Measurements from ENCODE around the gene PCDHA3. TPM values are rescaled to one million over a fixed set of nuclear protein-coding genes. Genes with fewer than 3 reads are reported as not detected.
"Not testable (repeated sequence)": the region's sequence is repeated elsewhere in the genome, so short reads cannot be mapped to it uniquely, and the experiment has no call there.

Gene PCDHA3
- total and polyA plus RNA-seq, 2 of the 4 experiments (the other 2 are of a cell fraction): under 0.01 to 0.03 TPM

DNA sequence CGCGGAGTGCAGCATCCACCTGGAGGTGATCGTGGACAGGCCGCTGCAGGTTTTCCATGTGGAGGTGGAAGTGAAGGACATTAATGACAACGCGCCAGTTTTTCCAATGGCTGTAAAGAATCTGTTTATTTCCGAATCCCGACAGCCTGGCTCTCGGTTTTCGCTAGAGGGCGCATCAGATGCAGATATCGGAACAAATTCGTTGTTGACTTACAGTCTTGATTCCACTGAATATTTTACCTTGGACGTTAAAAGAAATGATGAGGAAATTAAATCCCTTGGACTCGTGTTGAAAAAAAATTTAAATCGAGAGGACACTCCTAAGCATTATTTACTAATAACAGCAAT is 611 bp downstream of the PCDHA3 start:
- Histone ChIP-seq H3K4me3 (ENCODE audit: insufficient read depth, low read depth, low read length) (peak overlapping the region; percentile 36; the same call in 1 of the 2 replicates), H3K27ac (ENCODE audit: insufficient read depth, low read length) (no peak overlapping the region), H2AFZ (replicated peaks; ENCODE audit: low read length, poor library complexity) (no peak overlapping the region), H3K36me3 (ENCODE audit: control insufficient read depth, insufficient read depth, low read length) (no peaks in the 10 kb centered on the region), H2AK5ac (ENCODE audit: low read depth, low read length) (no peak overlapping the region), H3K18ac (ENCODE audit: low read depth, low read length) (no peak overlapping the region), H3K4ac (ENCODE audit: low read depth, low read length) (no peak overlapping the region), H3K9ac (ENCODE audit: low read depth, low read length) (no peak overlapping the region), H4K20me1 (ENCODE audit: insufficient read depth, low read length) (no peaks in the 10 kb centered on the region), H2BK120ac (ENCODE audit: low read depth, low read length) (no peak overlapping the region), H4K5ac (ENCODE audit: low read depth, low read length) (no peak overlapping the region), H3K14ac (replicated peaks; ENCODE audit: low read depth, low read length) (no peak overlapping the region), H3K27me3 (ENCODE audit: control insufficient read depth, insufficient read depth, low read length) (no peaks in the 10 kb centered on the region), H3K23ac (ENCODE audit: low read depth, low read length) (no peak overlapping the region), H3K79me1 (ENCODE audit: low read depth in 1 of 2, low read length in 2 of 2) (no peaks in the 10 kb centered on the region), H2BK20ac (ENCODE audit: low read depth, low read length) (no peak overlapping the region), H2BK15ac (ENCODE audit: low read depth, low read length) (no peak overlapping the region), H3K9me3 (ENCODE audit: control insufficient read depth, insufficient read depth, low read length) (peaks cover 22% of the 10 kb centered on the region), H4K91ac (ENCODE audit: insufficient read depth, low read depth, low read length) (no peak overlapping the region), H4K8ac (ENCODE audit: low read depth in 2 of 2, low read length in 2 of 2) (no peak overlapping the region), H2BK5ac (ENCODE audit: low read depth, low read length, poor library complexity, severe bottlenecking) (no peak overlapping the region), H3K4me1 (ENCODE audit: control insufficient read depth, insufficient read depth, low read length) (no peaks in the 10 kb centered on the region), H3K56ac (ENCODE audit: extremely low read depth, insufficient read depth, low read length) (no peak overlapping the region), H2AK9ac (replicated peaks; ENCODE audit: low read depth, low read length, poor library complexity) (no peak overlapping the region), H3K9me1 (ENCODE audit: insufficient read depth, low read length) (no peaks in the 10 kb centered on the region), H3K4me2 (ENCODE audit: low read depth, low read length) (peak overlapping the region; percentile 50; the same call in 1 of the 2 replicates)
- in situ Hi-C loops (cut with MboI; ENCODE audit: low sequenced_read_pairs) (no loop called here), dilution Hi-C loops (cut with HindIII; ENCODE audit: low sequenced_read_pairs, unreplicated experiment) (no loop called here), intact Hi-C loops (cut with micrococcal nuclease) (no loop called here)
- TF ChIP-seq CEBPB (IDR thresholded peaks at IDR 0.05; ENCODE audit: low read depth, low read length) (no peak), NFE2L2 (IDR thresholded peaks at IDR 0.05; ENCODE audit: low read depth, low read length) (no peak), RFX5 (IDR thresholded peaks at IDR 0.05; ENCODE audit: low read depth, low read length) (no peak)
- TF ChIP-seq, protein P1, sequence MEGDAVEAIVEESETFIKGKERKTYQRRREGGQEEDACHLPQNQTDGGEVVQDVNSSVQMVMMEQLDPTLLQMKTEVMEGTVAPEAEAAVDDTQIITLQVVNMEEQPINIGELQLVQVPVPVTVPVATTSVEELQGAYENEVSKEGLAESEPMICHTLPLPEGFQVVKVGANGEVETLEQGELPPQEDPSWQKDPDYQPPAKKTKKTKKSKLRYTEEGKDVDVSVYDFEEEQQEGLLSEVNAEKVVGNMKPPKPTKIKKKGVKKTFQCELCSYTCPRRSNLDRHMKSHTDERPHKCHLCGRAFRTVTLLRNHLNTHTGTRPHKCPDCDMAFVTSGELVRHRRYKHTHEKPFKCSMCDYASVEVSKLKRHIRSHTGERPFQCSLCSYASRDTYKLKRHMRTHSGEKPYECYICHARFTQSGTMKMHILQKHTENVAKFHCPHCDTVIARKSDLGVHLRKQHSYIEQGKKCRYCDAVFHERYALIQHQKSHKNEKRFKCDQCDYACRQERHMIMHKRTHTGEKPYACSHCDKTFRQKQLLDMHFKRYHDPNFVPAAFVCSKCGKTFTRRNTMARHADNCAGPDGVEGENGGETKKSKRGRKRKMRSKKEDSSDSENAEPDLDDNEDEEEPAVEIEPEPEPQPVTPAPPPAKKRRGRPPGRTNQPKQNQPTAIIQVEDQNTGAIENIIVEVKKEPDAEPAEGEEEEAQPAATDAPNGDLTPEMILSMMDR (conservative IDR thresholded peaks at IDR 0.05; ENCODE audit: low read depth, low read length): 0 out of 2 replicates have a peak, but pooled peaks have one; percentile 10
- TF ChIP-seq, protein P2, sequence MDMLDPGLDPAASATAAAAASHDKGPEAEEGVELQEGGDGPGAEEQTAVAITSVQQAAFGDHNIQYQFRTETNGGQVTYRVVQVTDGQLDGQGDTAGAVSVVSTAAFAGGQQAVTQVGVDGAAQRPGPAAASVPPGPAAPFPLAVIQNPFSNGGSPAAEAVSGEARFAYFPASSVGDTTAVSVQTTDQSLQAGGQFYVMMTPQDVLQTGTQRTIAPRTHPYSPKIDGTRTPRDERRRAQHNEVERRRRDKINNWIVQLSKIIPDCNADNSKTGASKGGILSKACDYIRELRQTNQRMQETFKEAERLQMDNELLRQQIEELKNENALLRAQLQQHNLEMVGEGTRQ (IDR thresholded peaks at IDR 0.05; ENCODE audit: low read depth, low read length): no peak
- no peak for DNase-seq
- ChIA-PET CTCF (no interaction called here), POLR2A (ENCODE audit: unreplicated experiment) (no interaction called here)
- BruUV-seq (replicated peaks): no TSS peak
- 17% methylated on average over 6 of the region's 16 CpGs; no CpG with 5 or more reads in 1 of the 2 experiments for WGBS, 2 experiments (ENCODE audit: extremely low coverage in 2 of 2, insufficient read length in 1 of 2)
- ATAC-seq (ENCODE audit: low read depth): no peak

DNA sequence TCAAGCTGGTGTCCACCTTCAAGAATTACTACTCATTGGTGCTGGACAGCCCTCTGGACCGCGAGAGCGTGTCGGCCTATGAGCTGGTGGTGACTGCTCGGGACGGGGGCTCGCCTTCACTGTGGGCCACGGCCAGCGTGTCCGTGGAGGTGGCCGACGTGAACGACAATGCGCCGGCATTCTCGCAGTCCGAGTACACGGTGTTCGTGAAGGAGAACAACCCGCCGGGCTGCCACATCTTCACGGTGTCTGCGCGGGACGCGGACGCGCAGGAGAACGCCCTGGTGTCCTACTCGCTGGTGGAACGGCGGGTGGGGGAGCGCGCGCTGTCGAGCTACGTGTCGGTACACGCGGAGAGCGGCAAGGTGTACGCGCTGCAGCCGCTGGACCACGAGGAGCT is 1.5 kb downstream of the PCDHA3 start:
- H2AFZ ChIP-seq (replicated peaks; ENCODE audit: low read length, poor library complexity); H3K79me1 ChIP-seq (ENCODE audit: low read depth in 1 of 2, low read length in 2 of 2); H3K4me2 ChIP-seq (ENCODE audit: low read depth, low read length); H3K56ac ChIP-seq (ENCODE audit: extremely low read depth, insufficient read depth, low read length); H2BK15ac ChIP-seq (ENCODE audit: low read depth, low read length); H4K20me1 ChIP-seq (ENCODE audit: insufficient read depth, low read length); H3K9ac ChIP-seq (ENCODE audit: low read depth, low read length); in situ Hi-C loops (cut with MboI; ENCODE audit: low sequenced_read_pairs); intact Hi-C loops (cut with micrococcal nuclease); DNase-seq; H2BK120ac ChIP-seq (ENCODE audit: low read depth, low read length); H3K36me3 ChIP-seq (ENCODE audit: control insufficient read depth, insufficient read depth, low read length); H4K5ac ChIP-seq (ENCODE audit: low read depth, low read length); ATAC-seq (ENCODE audit: low read depth); H2AK9ac ChIP-seq (replicated peaks; ENCODE audit: low read depth, low read length, poor library complexity); H2AK5ac ChIP-seq (ENCODE audit: low read depth, low read length); H3K23ac ChIP-seq (ENCODE audit: low read depth, low read length); POLR2A ChIA-PET (ENCODE audit: unreplicated experiment); H3K14ac ChIP-seq (replicated peaks; ENCODE audit: low read depth, low read length); H4K8ac ChIP-seq (ENCODE audit: low read depth in 2 of 2, low read length in 2 of 2); H3K4me3 ChIP-seq (ENCODE audit: insufficient read depth, low read depth, low read length); H3K4me1 ChIP-seq (ENCODE audit: control insufficient read depth, insufficient read depth, low read length); BruUV-seq (replicated peaks); H3K4ac ChIP-seq (ENCODE audit: low read depth, low read length); H2BK20ac ChIP-seq (ENCODE audit: low read depth, low read length); H3K27me3 ChIP-seq (ENCODE audit: control insufficient read depth, insufficient read depth, low read length); H2BK5ac ChIP-seq (ENCODE audit: low read depth, low read length, poor library complexity, severe bottlenecking); H3K18ac ChIP-seq (ENCODE audit: low read depth, low read length); H3K27ac ChIP-seq (ENCODE audit: insufficient read depth, low read length); H3K9me1 ChIP-seq (ENCODE audit: insufficient read depth, low read length); CTCF ChIA-PET; dilution Hi-C loops (cut with HindIII; ENCODE audit: low sequenced_read_pairs, unreplicated experiment); H4K91ac ChIP-seq (ENCODE audit: insufficient read depth, low read depth, low read length): not testable (repeated sequence)
- 59% methylated on average over 32 of the region's 45 CpGs; no CpG with 5 or more reads in 1 of the 2 experiments for WGBS, 2 experiments (ENCODE audit: extremely low coverage in 2 of 2, insufficient read length in 1 of 2)
- peaks cover 17% of the 10 kb centered on the region for H3K9me3 ChIP-seq (ENCODE audit: control insufficient read depth, insufficient read depth, low read length)

Data from IMR-90 (cell line).